Suppressor macrophage treated with lipopolysaccharide for 4 hours (primary cell): ENCODE results near the gene KRR1.
"Not testable (repeated sequence)": the region's sequence is repeated elsewhere in the genome, so short reads cannot be mapped to it uniquely, and the experiment has no call there.

Source experiments
- DNase-seq: peaks from one replicate; pipeline ENCODE4 v3.0.0-alpha.2; 2020

KRR1 gene

DNA sequence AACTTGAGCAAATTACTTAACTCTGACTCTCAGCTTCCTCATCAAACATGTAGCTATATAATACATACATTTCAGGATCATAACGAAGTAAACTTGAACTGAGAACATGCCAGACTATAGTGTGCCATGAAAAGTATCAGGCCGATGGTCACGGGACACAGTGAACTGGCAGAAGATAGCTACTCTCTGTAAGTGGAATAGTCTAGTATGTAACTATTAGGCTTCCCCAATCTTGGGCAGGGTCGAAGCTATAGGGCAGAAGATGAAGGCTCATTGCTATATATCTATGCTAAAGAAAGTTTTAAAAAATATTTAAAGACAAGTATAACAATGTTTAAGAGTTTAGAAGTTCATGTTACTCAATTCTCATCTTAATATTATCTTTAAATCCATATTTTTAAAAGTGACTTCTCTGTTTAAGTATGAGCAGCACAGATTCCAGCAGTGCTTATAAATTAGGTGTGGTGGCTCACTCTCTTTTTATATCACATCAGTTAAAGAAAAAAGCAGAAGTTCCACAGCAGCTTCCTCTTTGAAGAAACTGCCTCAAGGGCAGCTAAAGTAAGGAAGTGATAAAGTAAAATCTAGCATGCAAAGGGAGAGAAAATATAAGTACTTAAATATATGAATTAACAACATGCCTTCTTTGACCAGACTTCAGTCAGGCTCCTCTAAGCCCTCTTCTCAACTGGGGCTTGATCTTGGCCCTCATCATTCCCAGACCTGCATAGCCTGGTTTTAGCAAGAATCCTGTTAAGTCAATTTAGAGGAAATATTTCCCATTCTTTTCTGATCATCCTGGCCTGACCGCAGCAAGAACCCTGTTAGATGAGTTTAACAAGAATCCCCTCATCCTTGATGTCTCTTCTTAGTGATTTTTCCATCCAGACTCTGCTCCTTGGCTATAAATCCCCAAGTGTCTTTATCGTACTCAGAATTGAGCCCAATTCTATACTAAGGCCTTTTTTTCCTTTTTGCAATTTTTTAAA is 39.2 kb downstream of the KRR1 start:
- DNase-seq: peak; percentile 82

DNA sequence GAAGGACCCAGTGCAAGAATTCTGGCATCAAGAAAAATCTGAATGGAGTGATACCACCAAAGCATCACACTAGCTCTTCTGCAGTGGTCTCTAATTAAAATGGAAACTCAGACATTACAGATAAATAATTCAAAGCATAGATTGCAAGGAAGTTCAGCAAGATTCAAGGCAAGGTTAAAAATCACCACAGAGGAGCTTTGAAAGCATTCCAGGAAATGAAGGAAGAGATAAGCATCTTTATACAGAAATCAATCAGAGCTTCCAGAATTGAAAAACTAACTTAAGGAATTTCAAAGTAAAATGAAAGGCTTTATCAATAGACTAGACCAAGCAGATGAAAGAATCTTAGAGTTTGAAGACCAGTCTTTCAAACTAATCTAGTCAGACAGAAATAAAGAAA is 51.2 kb downstream of the KRR1 start:
- DNase-seq: no peak

- no peak for DNase-seq
Measured at GRCh38 chr12:75459755-75460154, 51.7 kb downstream of the KRR1 start.

DNA sequence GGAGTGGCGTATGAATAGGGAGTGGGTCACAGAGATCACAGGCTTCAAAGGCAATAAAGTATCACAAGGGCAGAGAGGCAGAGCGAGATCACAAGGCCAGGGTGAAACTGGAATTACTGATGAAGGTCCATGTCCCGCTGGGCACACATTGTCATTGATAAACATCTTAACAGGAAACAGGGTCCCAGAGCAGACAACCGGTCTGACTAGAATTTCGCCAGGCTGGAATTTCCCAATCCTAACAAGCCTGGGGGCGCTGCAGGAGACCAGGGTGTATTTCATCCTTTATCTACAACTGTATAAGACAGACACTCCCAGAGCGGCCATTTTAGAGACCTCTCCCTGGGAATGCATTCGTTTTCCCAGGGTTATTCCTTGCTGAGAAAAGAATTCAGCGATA is 53.5 kb downstream of the KRR1 start:
- DNase-seq: not testable (repeated sequence)

DNA sequence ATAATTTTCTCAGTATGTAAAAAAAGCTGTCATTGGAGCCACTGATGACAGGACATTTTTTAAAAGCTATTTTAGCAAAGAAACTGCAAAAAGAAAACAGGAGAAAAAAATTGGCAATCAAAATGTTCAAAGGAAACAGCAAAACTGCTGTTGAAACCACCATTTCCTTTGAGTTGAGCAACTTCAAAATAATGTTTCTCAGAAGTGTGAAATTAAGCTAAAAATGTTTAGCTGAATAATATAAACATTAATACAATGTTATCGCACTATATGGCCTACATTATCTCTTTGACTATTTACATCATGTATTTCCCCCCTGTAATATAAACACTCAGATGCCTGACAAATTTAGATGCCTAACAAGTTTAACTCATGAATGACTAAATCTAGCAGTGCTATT is 54.2 kb downstream of the KRR1 start:
- no peak for DNase-seq

- DNase-seq: no peak
Measured at GRCh38 chr12:75455839-75456238, 55.6 kb downstream of the KRR1 start.

- no peak for DNase-seq
Measured at GRCh38 chr12:75452675-75453330, 58.6 kb downstream of the KRR1 start.

DNA sequence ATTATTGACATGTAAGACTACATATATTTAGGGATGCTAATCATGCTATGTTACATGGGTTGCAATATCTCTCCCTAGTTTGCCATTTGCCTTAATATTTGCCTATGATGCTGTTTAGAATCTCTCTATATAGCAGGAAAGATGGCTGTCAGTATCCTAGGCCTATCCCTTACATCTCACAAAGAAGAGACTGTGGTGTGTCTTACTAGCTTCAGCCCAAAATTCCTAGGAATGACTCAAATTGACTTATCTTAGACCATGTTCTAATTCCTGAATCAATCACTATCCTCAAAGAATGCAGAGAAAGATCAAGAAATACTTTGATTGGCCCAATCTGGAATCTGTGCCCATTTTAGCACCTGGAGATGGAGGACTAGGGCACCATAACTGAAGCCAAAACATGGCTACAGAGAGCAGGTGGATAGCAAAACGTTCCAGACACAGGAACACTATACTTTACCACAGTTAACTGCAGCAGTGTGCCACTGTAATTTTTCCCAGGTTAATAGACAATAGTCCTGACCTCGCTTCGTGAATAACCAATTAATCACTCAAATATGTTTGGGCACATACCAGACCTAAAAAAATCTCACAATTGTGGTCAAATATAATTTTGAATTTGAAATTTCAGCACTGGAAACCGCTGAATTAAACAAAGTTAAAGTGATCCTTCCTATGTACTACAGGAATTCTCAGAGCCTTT is 63.6 kb downstream of the KRR1 start:
- no peak for DNase-seq

DNA sequence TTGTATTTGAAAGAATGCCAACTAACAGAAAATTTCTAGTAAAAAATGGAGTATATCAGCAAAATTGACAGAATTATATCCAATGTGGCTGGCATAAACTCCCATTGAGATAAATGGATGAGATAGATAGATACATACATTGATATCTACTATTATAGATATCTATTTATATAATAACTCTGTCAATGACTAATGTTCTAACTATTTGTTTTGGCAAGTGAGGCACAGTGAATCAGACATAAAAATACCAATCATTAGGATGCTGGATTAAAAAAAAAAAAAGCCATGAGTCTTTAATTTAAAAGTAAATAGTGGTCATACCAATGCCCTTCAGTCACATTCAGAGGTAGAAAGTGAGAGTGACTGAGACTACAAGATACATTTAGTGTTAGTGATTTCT is 64.6 kb downstream of the KRR1 start:
- DNase-seq: no peak

DNA sequence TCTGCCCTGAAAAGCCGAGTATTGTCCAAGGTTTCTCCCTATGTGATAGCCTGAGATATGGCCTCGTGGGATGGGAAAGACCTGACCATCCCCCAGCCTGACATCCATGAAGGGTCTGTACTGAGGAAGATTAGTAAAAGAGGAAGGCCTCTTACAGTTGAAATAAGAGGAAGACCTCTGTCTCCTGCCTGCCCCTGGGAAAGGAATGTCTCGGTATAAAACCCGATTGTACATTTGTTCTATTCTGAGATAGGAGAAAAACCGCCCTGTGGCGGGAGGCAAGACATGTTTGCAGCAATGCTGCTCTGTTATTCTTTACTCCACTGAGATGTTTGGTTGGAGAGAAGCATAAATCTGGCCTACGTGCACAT is 66.3 kb downstream of the KRR1 start:
- DNase-seq: not testable (repeated sequence)

DNA sequence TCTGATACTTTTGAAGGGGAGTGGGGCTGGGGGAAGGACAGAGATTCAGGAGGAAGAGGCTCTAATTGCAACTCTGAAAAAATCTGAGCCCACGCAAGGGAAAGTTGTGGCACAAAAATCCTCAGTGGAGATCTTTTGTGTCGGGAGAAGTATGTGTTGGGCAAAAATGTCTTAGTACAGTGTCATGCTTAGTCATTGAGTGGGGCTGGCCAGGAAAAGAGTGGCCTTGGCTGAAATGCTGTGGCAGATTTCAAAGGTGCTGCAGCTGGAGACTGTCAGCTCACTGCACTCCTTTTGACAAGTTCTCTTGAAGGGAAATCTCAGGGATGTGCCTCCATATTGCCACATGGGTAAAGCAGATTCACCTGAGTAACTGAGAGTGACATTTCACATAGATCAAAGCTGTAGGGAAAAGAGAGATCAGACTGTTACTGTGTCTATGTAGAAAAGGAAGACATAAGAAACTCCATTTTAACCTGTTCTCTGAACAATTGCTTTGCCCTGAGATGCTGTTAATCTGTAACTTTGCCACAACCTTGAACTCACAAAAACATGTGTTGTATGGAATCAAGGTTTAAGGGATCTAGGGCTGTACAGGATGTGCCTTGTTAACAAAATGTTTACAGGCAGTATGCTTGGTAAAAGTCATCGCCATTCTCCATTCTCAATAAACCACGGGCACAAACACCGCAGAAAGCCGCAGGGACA is 66.8 kb downstream of the KRR1 start:
- DNase-seq: peak; percentile 23

DNA sequence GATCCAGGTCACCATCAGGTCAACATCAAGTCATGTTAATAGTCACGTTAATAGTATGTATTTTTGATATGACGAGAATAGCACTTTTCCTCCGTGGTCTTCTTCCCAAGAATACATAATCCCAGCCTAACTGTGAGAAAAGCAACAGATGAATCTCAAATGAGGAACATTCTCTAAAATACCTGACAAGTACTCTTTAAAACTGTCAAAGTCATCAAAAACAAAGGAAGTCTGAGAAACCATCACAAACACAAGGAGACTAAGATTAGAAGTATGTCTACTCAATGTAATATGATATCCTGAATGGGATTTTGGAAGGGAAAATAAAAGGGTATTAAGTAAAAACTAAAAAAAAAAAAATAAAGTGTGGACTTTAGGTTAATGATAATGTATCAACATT is 67.7 kb downstream of the KRR1 start:
- DNase-seq: no peak

GRCh38 chr12:75442454-75442853 is 69.0 kb downstream of the KRR1 start:
- not testable (repeated sequence) for DNase-seq

GRCh38 chr12:75441687-75442449 is 69.5 kb downstream of the KRR1 start:
- DNase-seq: not testable (repeated sequence)
